HG02981 (cell line): ENCODE data around the gene MRPL48.
"Not testable (repeated sequence)": the region's sequence is repeated elsewhere in the genome, so short reads cannot be mapped to it uniquely, and the experiment has no call there.

ENCODE experiments used
- ATAC-seq: cut with Tn5 transposase; IDR thresholded peaks from one replicate; pipeline ENCODE4 v1.9.1; 2021; ENCODE audit warnings: mild to moderate bottlenecking, moderate library complexity; ENCODE audit not compliant: unreplicated experiment

MRPL48 gene

GRCh38 chr11:73770811-73771210, 16.9 kb upstream of the MRPL48 start:
- ATAC-seq: not testable (repeated sequence)

- ATAC-seq: peak; percentile 97
Measured at GRCh38 chr11:73779084-73779902, 8.4 kb upstream of the MRPL48 start.

GRCh38 chr11:73781303-73781702, 6.4 kb upstream of the MRPL48 start:
- no peak for ATAC-seq

- no peak for ATAC-seq
Measured at GRCh38 chr11:73783483-73784020, 4.1 kb upstream of the MRPL48 start.

- no peak for ATAC-seq
Measured at GRCh38 chr11:73784080-73784634, 3.5 kb upstream of the MRPL48 start.

- ATAC-seq: no peak
Measured at GRCh38 chr11:73784734-73785133, 2.9 kb upstream of the MRPL48 start.

GRCh38 chr11:73785467-73785866, 2.2 kb upstream of the MRPL48 start:
- ATAC-seq: not testable (repeated sequence)

GRCh38 chr11:73787051-73787642, 527 bp upstream of the MRPL48 start:
- ATAC-seq: no peak

- ATAC-seq: no peak
Measured at GRCh38 chr11:73789279-73789670, 1.6 kb downstream of the MRPL48 start.

- no peak for ATAC-seq
Measured at GRCh38 chr11:73792584-73792983, 4.9 kb downstream of the MRPL48 start.

- ATAC-seq: no peak
Measured at GRCh38 chr11:73795925-73796632, 8.4 kb downstream of the MRPL48 start.

- ATAC-seq: no peak
Measured at GRCh38 chr11:73797457-73797856, 9.8 kb downstream of the MRPL48 start.

- no peak for ATAC-seq
Measured at GRCh38 chr11:73800276-73800806, 12.7 kb downstream of the MRPL48 start.

GRCh38 chr11:73801136-73801535, 13.5 kb downstream of the MRPL48 start:
- no peak for ATAC-seq

GRCh38 chr11:73804712-73805111, 17.0 kb downstream of the MRPL48 start:
- no peak for ATAC-seq

- no peak for ATAC-seq
Measured at GRCh38 chr11:73808052-73808451, 20.4 kb downstream of the MRPL48 start.

GRCh38 chr11:73810637-73811036, 23.0 kb downstream of the MRPL48 start:
- no peak for ATAC-seq

- no peak for ATAC-seq
Measured at GRCh38 chr11:73812234-73812633, 24.6 kb downstream of the MRPL48 start.

- no peak for ATAC-seq
Measured at GRCh38 chr11:73814812-73815211, 27.1 kb downstream of the MRPL48 start.

GRCh38 chr11:73818846-73819245, 31.2 kb downstream of the MRPL48 start:
- ATAC-seq: no peak

- ATAC-seq: no peak
Measured at GRCh38 chr11:73830261-73830660, 42.6 kb downstream of the MRPL48 start.
